ENCODE measurements around the gene GTF3C5.

- TF ChIP-seq POLR2A (IDR thresholded peaks at IDR 0.05; ENCODE audit: low read length) = no peak
- no peak for TF ChIP-seq GATA1 (IDR thresholded peaks at IDR 0.05; ENCODE audit: low read depth, low read length)
These were observed 41.3 kb upstream of the GTF3C5 start for GRCh38 chr9:132989414-132989996.

Data from erythroblast (primary cell).